Pancreas (tissue), 10 donors: ENCODE measurements around the gene SPDYC. TPM values are rescaled to one million over a fixed set of nuclear protein-coding genes. Genes with fewer than 3 reads are reported as not detected.

Experiments
- ATAC-seq, 4 donors: fragments of 200-7000 bp; cut with Tn5 transposase; one replicate each; pipeline versions ENCODE4 v1.8.0 to v1.9.1; 2020; ENCODE audit warnings: mild to moderate bottlenecking in 4 of 4, moderate library complexity in 4 of 4
- DNase-seq, 6 donors: peaks; one replicate each; pipeline ENCODE4 v3.0.0-alpha.2; 2020
- FAIRE-seq: peaks from 2 replicates; lab custom pipeline; 2012; peaks lifted over from hg19 to GRCh38; lab: Jason Lieb, UNC
- H3K27ac ChIP-seq, 4 donors: fragments of 200-600 bp; sonication (generic); 1 replicate in 3 of 4; 2 replicates in 1 of 4; pipeline versions ENCODE4 v1.5.0 to v1.8.0; 2020
- H3K27me3 ChIP-seq, 4 donors: fragments of 200-600 bp; one replicate each; pipeline ENCODE4 v1.8.0; 2021
- H3K36me3 ChIP-seq, 3 donors: fragments of 200-600 bp; sonication (generic) in 1 of 3; one replicate each; pipeline versions ENCODE4 v1.5.0 to v1.8.0; 2020 to 2021
- H3K4me1 ChIP-seq, 3 donors: fragments of 200-600 bp; one replicate each; pipeline ENCODE4 v1.8.0; 2021
- H3K4me3 ChIP-seq, 4 donors: fragments of 200-600 bp; sonication (generic) in 2 of 4; one replicate each; pipeline versions ENCODE4 v1.5.0 to v1.8.0; 2020 to 2021
- H3K9me3 ChIP-seq, 4 donors: fragments of 200-600 bp; one replicate each; pipeline ENCODE4 v1.8.0; 2021
- CTCF ChIP-seq, 4 donors: fragments of 200-600 bp; sonication (generic) in 3 of 4; IDR thresholded peaks; one replicate each; pipeline versions ENCODE4 v1.5.0 to v1.8.0; 2021; ENCODE audit warnings: antibody characterized with exemption in 4 of 4
- WGBS, 2 donors: extraction: QIAGEN DNeasy Blood & Tissue Kit; methylation state at CpG; one replicate each; pipeline ENCODE4 v1.1.7; 2013; 5-methylcytosine and 5-hydroxymethylcytosine counted together
- intact Hi-C, 3 donors: fragments of 100-400 bp; cut with DNase I; formaldehyde crosslinking; loops; one replicate each; pipeline versions ENCODE4 v1.11.1 to v1.14.2; 2022
- polyA plus RNA-seq, 2 donors: library from polyadenylated mRNA; stranded (reverse); fragments of 200-250 nt; gene quantifications; one replicate each; pipeline ENCODE4 v1.2.3, GENCODE V29; 2013
- total RNA-seq, 6 donors: library from RNA; stranded (reverse); fragmentation: NEBNext Ultra II Directional in 4 of 6; extraction: Animal tissue kit (Norgen Biotek cat#: 25700) in 4 of 6; gene quantifications; one replicate each; pipeline versions ENCODE4 v1.2.1 to v1.2.4, GENCODE V29; 2021 to 2023
- donor health status: healthy with polysubstance abuse.
- donor health status: DM: no; HTN: no; CAD: no; lungs with moderate emphysema.
- donor health status: DM: no; HTN: no; CAD: no.
- donor health status: control.
- donor health status: control.
- donor health status: Bipolar disorder and iron deficiency.
- donor health status: DM: yes; HTN: yes; CAD: no.
- donor health status: DM: no; HTN: no; CAD: no.
- donor health status: DM: no; HTN: no; CAD: no.
- donor health status: DM: yes; HTN: yes; CAD: no.

The SPDYC gene
- not detected for total RNA-seq
- polyA plus RNA-seq = under 1 TPM in 1 of 2 donors, not detected in 1; 0.14 TPM

DNA sequence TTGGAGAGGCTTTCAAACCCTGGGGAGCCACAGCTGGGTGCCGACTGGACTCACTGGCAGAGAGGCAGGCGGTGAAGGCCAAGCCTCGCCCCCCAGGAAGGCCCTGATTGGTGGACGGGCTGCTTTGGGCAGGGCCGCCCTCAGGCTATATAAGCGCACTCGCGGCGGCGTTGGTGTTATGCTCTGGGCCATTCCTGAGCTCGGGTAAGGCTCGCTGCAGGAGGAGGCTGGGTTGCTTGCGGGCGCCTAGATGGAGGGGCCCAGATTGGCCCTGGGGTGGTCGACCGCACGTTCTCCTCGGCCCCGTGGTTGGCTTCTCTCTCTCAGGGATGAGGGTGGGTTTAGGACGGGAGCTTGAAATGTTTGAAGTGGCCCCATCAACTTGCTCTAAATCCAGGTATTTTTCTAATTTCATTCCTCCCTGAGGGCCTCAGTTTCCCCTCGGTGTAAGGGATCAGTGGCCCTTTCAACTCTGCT, at the start of gene SPDYC:
TSS of gene SPDYC (plus strand) at position 176 of the 477 bp plus-strand sequence. CDS start 1,125 bp downstream, outside the sequence.
- H3K9me3 ChIP-seq = no peaks in the 10 kb centered on the region
- no peak for FAIRE-seq
- DNase-seq = no peak
- H3K4me3 ChIP-seq = no peak within 1 kb of the TSS
- WGBS, 2 donors = 90 to 91% methylated on average over 18 to 21 of the region's 21 CpGs
- H3K27me3 ChIP-seq = no peaks in the 10 kb centered on the region
- H3K27ac ChIP-seq = no peak within 1 kb of the TSS
- TF ChIP-seq CTCF (IDR thresholded peaks at IDR 0.05) = no peak
- intact Hi-C loops = no loop called here
- no peaks in the 10 kb centered on the region for H3K4me1 ChIP-seq
- ATAC-seq = no peak
- H3K36me3 ChIP-seq = no peaks in the 10 kb centered on the region

- intact Hi-C loops = no loop called here
- Histone ChIP-seq H3K4me3 (peak overlapping the region in 3 of 4 donors; percentile 63 to 95 (median 74)), H3K27ac (peak overlapping the region in 2 of 4 donors; percentile 77 to 90), H3K36me3 (peaks cover 3 to 25% (median 12%) of the 10 kb centered on the region in 3 donors), H3K27me3 (no peaks in the 10 kb centered on the region), H3K9me3 (no peaks in the 10 kb centered on the region), H3K4me1 (peaks cover 11 to 22% (median 16%) of the 10 kb centered on the region in 3 donors)
- FAIRE-seq (no peak), DNase-seq (peak in 2 of 6 donors; percentile 1 to 17), ATAC-seq (no peak)
- TF ChIP-seq CTCF (IDR thresholded peaks at IDR 0.05) = no peak
- WGBS, 2 donors = 56 to 58% methylated on average over 3 of the region's 3 CpGs
Measured at GRCh38 chr11:65120831-65121230, 49.2 kb upstream of the SPDYC start.

DNA sequence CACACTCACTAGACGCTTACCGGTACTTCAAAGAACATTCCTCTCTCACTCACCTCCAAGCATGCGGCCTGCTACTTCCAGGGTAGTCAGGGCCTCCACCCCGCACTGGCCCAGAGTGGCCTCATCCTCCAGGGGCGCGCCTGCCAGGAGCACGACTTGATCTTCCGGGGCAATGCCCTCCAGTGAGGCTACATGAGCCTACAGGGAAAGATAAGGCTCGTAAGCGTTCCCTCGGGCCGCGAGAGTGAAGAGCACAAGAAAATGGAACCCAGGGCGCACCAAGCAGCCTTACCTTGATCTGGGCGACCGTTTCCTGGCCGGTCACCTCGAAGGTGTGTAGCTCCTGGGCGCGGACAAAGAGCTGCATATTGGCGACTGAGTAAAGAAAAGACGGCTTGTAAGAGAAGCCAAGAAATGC, 48.6 kb upstream of the SPDYC start:
- Histone ChIP-seq H3K4me1 (peaks cover 4 to 16% (median 9%) of the 10 kb centered on the region in 3 donors), H3K27me3 (no peaks in the 10 kb centered on the region), H3K36me3 (peaks cover 3 to 31% (median 17%) of the 10 kb centered on the region in 3 donors), H3K27ac (peak overlapping the region; percentile 77 to 90 (median 84)), H3K9me3 (no peaks in the 10 kb centered on the region), H3K4me3 (peak overlapping the region; percentile 63 to 95 (median 78))
- ATAC-seq (no peak), FAIRE-seq (no peak), DNase-seq (peak in 4 of 6 donors; percentile 34 to 66 (median 55))
- intact Hi-C loops = no loop called here
- WGBS, 2 donors = 0 to 2% methylated on average over 22 of the region's 22 CpGs
- no peak for TF ChIP-seq CTCF (IDR thresholded peaks at IDR 0.05)

DNA sequence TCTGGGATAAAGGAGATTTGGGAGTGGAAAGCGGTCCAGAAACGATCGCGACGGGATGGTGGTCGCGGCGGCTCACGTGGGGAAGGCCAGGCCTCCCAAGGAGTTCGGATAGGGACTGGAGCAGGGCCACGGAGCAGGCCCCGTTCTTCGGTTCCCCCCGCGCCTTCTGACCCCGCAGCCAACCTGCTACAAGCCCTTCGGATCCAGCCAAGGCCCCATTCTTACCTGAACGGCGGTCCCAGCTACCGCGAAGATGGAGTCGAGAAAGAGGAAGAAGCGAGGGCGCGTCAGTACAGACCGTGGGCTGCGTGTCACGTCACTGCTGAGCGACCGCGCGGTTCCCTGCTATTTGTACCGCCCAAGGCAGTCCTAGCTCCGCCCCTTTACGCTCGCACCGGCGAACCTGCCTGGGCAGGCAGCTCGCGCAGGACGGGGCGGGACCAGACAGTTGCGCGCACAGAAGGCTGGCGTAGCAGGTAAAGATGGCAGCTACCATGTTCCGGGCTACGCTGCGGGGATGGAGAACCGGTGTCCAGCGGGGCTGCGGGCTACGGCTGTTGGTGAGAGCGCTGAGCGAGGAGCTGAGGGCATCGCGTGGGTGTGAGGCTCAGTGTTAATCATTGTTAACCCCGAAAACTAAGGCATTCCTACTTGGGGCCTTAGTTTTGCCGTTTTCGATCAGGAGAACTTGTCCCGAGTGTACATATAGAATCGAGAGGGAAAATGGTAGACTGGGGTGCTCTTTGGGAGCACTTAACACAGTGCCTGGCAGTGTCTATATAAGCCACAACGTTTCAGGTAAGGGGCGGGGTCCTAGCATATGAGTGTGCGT, 48.0 kb upstream of the SPDYC start, which contains the start of the genes FAU and MRPL49:
TSS of gene FAU (minus strand) at position 270 of the 832 bp plus-strand sequence. CDS start 321 bp downstream, outside the sequence.
TSS of gene MRPL49 (plus strand) at position 457 of the 832 bp plus-strand sequence. CDS start at position 483, 26 bp downstream.
- intact Hi-C loops = no loop called here
- WGBS, 2 donors = 0% methylated on average over 60 to 64 of the region's 64 CpGs
- H3K27me3 ChIP-seq = no peaks in the 10 kb centered on the region
- H3K9me3 ChIP-seq = no peaks in the 10 kb centered on the region
- H3K36me3 ChIP-seq = peaks cover 3 to 36% (median 22%) of the 10 kb centered on the region in 3 donors
- peaks cover 3 to 13% (median 7%) of the 10 kb centered on the region in 3 donors for H3K4me1 ChIP-seq
- peak within 1 kb of the TSS; percentile 77 to 90 (median 84) for H3K27ac ChIP-seq
- FAIRE-seq (no peak), ATAC-seq (peak; percentile 79 to 89 (median 81)), DNase-seq (peak; percentile 98 to 99 (median 98))
- no peak for TF ChIP-seq CTCF (IDR thresholded peaks at IDR 0.05)
- peak within 1 kb of the TSS; percentile 63 to 95 (median 78) for H3K4me3 ChIP-seq
